H1 (cell line): ENCODE data around the gene EPG5.
"Not testable (repeated sequence)": the region's sequence is repeated elsewhere in the genome, so short reads cannot be mapped to it uniquely, and the experiment has no call there.

Experiments
- EZH2 ChIP-seq: fragments of 200-600 bp; sonication (generic); IDR thresholded peaks from 2 replicates; pipeline ENCODE4 v1.7.1; 2012; ENCODE audit warnings: low read depth, mild to moderate bottlenecking, moderate library complexity, low read length, inconsistent platforms; ENCODE audit not compliant: severe bottlenecking
- GABPA ChIP-seq: IDR thresholded peaks from 2 replicates; pipeline ENCODE4 v1.6.1; 2011; ENCODE audit warnings: mild to moderate bottlenecking, low read length, moderate library complexity, borderline replicate concordance; ENCODE audit not compliant: insufficient read depth
- YY1 ChIP-seq: IDR thresholded peaks from 2 replicates; pipeline ENCODE4 v1.6.1; 2011; ENCODE audit warnings: low read depth, mild to moderate bottlenecking, low read length
- ZNF274 ChIP-seq: IDR thresholded peaks from 2 replicates; pipeline ENCODE4 v1.7.0; 2012; ENCODE audit warnings: low read length, borderline replicate concordance; ENCODE audit errors: extremely low read depth
- TF ChIP-seq, protein P1 (sequence below), 3 experiments: IDR thresholded peaks; 1 replicate in 2 of 3; 2 replicates in 1 of 3; pipeline versions ENCODE4 v1.5.1 to v1.6.1; 2011; ENCODE audit warnings: low read length in 3 of 3, mild to moderate bottlenecking in 3 of 3, inconsistent platforms in 2 of 3, low read depth in 1 of 3, moderate library complexity in 1 of 3; ENCODE audit not compliant: insufficient read depth in 1 of 3; ENCODE audit errors: control extremely low read depth in 1 of 3

DNA sequence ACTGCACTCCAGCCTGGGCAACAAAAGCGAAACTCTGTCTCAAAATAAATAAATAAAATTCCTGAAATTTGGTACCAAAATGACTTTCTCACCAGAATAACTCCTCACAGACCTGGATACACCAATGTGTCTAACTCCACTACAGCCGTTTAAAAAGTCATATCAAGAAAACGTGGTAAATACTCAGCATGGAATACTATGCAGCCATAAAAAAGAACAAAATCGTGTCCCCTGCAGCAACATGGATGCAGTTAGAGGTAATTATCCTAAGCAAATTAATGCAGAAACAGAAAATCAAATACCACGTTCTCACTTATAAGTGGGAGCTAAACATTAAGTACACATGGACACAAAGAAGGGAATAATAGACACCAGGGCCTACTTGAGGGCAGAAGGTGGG is 2.2 kb downstream of the EPG5 start:
- TF ChIP-seq, protein P1, sequence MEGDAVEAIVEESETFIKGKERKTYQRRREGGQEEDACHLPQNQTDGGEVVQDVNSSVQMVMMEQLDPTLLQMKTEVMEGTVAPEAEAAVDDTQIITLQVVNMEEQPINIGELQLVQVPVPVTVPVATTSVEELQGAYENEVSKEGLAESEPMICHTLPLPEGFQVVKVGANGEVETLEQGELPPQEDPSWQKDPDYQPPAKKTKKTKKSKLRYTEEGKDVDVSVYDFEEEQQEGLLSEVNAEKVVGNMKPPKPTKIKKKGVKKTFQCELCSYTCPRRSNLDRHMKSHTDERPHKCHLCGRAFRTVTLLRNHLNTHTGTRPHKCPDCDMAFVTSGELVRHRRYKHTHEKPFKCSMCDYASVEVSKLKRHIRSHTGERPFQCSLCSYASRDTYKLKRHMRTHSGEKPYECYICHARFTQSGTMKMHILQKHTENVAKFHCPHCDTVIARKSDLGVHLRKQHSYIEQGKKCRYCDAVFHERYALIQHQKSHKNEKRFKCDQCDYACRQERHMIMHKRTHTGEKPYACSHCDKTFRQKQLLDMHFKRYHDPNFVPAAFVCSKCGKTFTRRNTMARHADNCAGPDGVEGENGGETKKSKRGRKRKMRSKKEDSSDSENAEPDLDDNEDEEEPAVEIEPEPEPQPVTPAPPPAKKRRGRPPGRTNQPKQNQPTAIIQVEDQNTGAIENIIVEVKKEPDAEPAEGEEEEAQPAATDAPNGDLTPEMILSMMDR (IDR thresholded peaks at IDR 0.05; ENCODE audit: control extremely low read depth in 1 of 3, insufficient read depth in 1 of 3, low read depth in 1 of 3, low read length in 3 of 3), result not testable (repeated sequence)
- TF ChIP-seq ZNF274, YY1, EZH2, GABPA: not testable (repeated sequence)
